Measurements from ENCODE around the gene ORC5.

Gene ORC5

DNA sequence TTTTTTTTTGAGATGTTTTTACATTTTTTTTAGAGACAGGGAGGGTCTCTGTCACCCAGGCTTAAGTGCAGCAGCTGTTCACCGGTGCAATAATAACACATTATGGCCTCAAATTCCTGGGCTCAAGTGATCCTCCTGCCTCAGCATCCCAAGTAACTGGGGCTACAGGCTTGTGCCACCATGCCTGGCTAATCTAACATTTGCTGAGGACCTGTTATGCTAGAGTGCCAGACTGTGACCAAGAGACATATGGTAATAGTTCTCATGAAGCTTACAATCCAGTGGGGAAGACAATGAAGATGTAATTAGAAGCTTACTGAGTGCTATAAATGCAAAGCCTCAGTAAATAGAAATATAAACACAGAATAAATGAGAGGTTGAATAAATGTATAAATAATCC lies 17.6 kb upstream of the ORC5 start:
- no peak overlapping the region for H3K4me3 ChIP-seq (replicated peaks; ENCODE audit: low read depth, low read length)
- DNase-seq (ENCODE audit: extremely low read depth, low read depth): no peak
- TF ChIP-seq, protein P1, sequence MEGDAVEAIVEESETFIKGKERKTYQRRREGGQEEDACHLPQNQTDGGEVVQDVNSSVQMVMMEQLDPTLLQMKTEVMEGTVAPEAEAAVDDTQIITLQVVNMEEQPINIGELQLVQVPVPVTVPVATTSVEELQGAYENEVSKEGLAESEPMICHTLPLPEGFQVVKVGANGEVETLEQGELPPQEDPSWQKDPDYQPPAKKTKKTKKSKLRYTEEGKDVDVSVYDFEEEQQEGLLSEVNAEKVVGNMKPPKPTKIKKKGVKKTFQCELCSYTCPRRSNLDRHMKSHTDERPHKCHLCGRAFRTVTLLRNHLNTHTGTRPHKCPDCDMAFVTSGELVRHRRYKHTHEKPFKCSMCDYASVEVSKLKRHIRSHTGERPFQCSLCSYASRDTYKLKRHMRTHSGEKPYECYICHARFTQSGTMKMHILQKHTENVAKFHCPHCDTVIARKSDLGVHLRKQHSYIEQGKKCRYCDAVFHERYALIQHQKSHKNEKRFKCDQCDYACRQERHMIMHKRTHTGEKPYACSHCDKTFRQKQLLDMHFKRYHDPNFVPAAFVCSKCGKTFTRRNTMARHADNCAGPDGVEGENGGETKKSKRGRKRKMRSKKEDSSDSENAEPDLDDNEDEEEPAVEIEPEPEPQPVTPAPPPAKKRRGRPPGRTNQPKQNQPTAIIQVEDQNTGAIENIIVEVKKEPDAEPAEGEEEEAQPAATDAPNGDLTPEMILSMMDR (IDR thresholded peaks at IDR 0.05; ENCODE audit: low read depth, low read length, missing control alignments): no peak

DNA sequence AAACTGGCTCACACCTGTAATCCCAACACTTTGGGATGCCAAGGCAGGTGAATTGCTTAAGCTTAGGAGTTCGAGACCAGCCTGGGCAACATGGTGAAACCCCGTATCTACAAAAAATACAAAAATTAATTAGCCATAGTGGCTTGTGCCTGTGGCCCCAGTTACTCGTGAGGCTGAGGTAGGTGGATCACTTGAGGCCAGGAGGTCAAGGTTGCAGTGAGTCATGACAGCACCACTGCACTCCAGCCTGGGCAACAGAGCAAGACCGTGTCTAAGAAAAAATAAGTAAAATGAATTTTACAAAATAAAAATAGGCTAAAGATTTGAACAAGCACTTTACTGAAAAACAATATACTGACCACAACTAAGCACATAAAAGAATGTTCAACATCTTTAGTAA lies 9.8 kb upstream of the ORC5 start:
- TF ChIP-seq, protein P1 (IDR thresholded peaks at IDR 0.05; ENCODE audit: low read depth, low read length, missing control alignments): no peak
- DNase-seq (ENCODE audit: extremely low read depth, low read depth): no peak
- no peak overlapping the region for H3K4me3 ChIP-seq (replicated peaks; ENCODE audit: low read depth, low read length)

- H3K4me3 ChIP-seq (replicated peaks; ENCODE audit: low read depth, low read length): no peak overlapping the region
- DNase-seq (ENCODE audit: extremely low read depth, low read depth): no peak
- TF ChIP-seq, protein P1 (IDR thresholded peaks at IDR 0.05; ENCODE audit: low read depth, low read length, missing control alignments): no peak
Observed at GRCh38 chr7:104209063-104209462, 1.2 kb upstream of the ORC5 start.

GRCh38 chr7:104208421-104208780 lies 588 bp upstream of the ORC5 start:
- H3K4me3 ChIP-seq (replicated peaks; ENCODE audit: low read depth, low read length): peak overlapping the region; percentile 95
- TF ChIP-seq, protein P1 (IDR thresholded peaks at IDR 0.05; ENCODE audit: low read depth, low read length, missing control alignments): no peak
- DNase-seq (ENCODE audit: extremely low read depth, low read depth): no peak

GRCh38 chr7:104207348-104207730 lies 474 bp downstream of the ORC5 start:
- TF ChIP-seq, protein P1 (IDR thresholded peaks at IDR 0.05; ENCODE audit: low read depth, low read length, missing control alignments): no peak
- DNase-seq (ENCODE audit: extremely low read depth, low read depth): no peak
- H3K4me3 ChIP-seq (replicated peaks; ENCODE audit: low read depth, low read length): peak overlapping the region; percentile 95

GRCh38 chr7:104206841-104207240 lies 972 bp downstream of the ORC5 start:
- no peak for DNase-seq (ENCODE audit: extremely low read depth, low read depth)

More at GRCh38 chr7:104206841-104207240, 972 bp downstream of the ORC5 start:
- peak overlapping the region; percentile 95 for H3K4me3 ChIP-seq (replicated peaks; ENCODE audit: low read depth, low read length)
- TF ChIP-seq, protein P1 (IDR thresholded peaks at IDR 0.05; ENCODE audit: low read depth, low read length, missing control alignments): no peak

Measured in HFF-Myc (cell line).